SK-N-SH (cell line): ENCODE results near the gene TIAM2. TPM values are rescaled to one million over a fixed set of nuclear protein-coding genes. Genes with fewer than 3 reads are reported as not detected.

Source experiments
- CTCF ChIA-PET: fragments of 300-600, 350-600 bp; formaldehyde crosslinking; extraction: SDS; loops from one replicate; lab custom pipeline; 2021; lab: Yijun Ruan, JAX
- POLR2A ChIA-PET: fragments of 350-600 bp; sonication (Branson Sonifier 250); formaldehyde crosslinking; extraction: SDS; loops from one replicate; lab custom pipeline; 2020; ENCODE audit warnings: antibody characterized with exemption, inconsistent platforms; lab: Yijun Ruan, JAX
- DNase-seq: peaks from one replicate; pipeline ENCODE4 v3.0.0; 2012
- H2AFZ ChIP-seq: fragments of 200-600 bp; sonication (generic); 2 replicates; pipeline ENCODE4 v1.8.1; 2016; ENCODE audit warnings: antibody characterized with exemption, mild to moderate bottlenecking, low read depth
- H3F3A ChIP-seq: fragments of 200-600 bp; sonication (generic); replicated peaks from 2 replicates; pipeline ENCODE3; 2016; ENCODE audit warnings: antibody characterized with exemption, mild to moderate bottlenecking; ENCODE audit not compliant: insufficient read depth
- H3K27ac ChIP-seq, 2 experiments: fragments of 200-500 bp in 1 of 2; fragments of 200-600 bp in 1 of 2; sonication (Bioruptor generic) in 1 of 2; sonication (generic), shearing (Covaris generic) in 1 of 2; 2 replicates each; pipeline versions ENCODE4 v1.5.1 to v1.6.1; 2014 to 2016; ENCODE audit warnings: low read depth in 2 of 2, inconsistent platforms in 1 of 2, low read length in 1 of 2, mild to moderate bottlenecking in 1 of 2, mixed read lengths in 1 of 2
- H3K27me3 ChIP-seq: fragments of 200-600 bp; sonication (generic), shearing (Covaris generic); 2 replicates; pipeline ENCODE4 v1.6.1; 2016; ENCODE audit warnings: mixed run types; ENCODE audit not compliant: insufficient read depth
- H3K36me3 ChIP-seq, 2 experiments: fragments of 200-500 bp in 1 of 2; fragments of 200-600 bp in 1 of 2; sonication (Bioruptor generic) in 1 of 2; sonication (generic) in 1 of 2; replicated peaks in 1 of 2; 2 replicates each; pipeline versions ENCODE3 to v1.5.1; 2014 to 2016; ENCODE audit warnings: low read length in 1 of 2, mild to moderate bottlenecking in 1 of 2; ENCODE audit not compliant: insufficient read depth in 2 of 2, control insufficient read depth in 1 of 2
- H3K4me1 ChIP-seq, 2 experiments: fragments of 200-500 bp in 1 of 2; fragments of 200-600 bp in 1 of 2; sonication (Bioruptor generic) in 1 of 2; sonication (generic), shearing (Covaris generic) in 1 of 2; 2 replicates each; pipeline versions ENCODE4 v1.5.1 to v1.6.1; 2014 to 2016; ENCODE audit warnings: low read depth in 1 of 2, low read length in 1 of 2, mixed run types in 1 of 2; ENCODE audit not compliant: insufficient read depth in 2 of 2, control insufficient read depth in 1 of 2
- H3K4me2 ChIP-seq: fragments of 200-600 bp; sonication (generic), shearing (Covaris generic); 2 replicates; pipeline ENCODE4 v1.6.1; 2017; ENCODE audit warnings: mixed run types
- H3K4me3 ChIP-seq, 2 experiments: fragments of 200-500 bp in 1 of 2; fragments of 200-600 bp in 1 of 2; sonication (Bioruptor generic) in 1 of 2; sonication (generic), shearing (Covaris generic) in 1 of 2; 2 replicates each; pipeline versions ENCODE4 v1.5.1 to v1.8.1; 2014 to 2016; ENCODE audit warnings: low read depth in 2 of 2, inconsistent platforms in 1 of 2, low read length in 1 of 2, mild to moderate bottlenecking in 1 of 2, mixed read lengths in 1 of 2, moderate library complexity in 1 of 2
- H3K79me2 ChIP-seq: fragments of 200-600 bp; sonication (generic); 2 replicates; pipeline ENCODE4 v1.8.1; 2017; ENCODE audit warnings: mild to moderate bottlenecking; ENCODE audit not compliant: insufficient read depth
- H3K9ac ChIP-seq: fragments of 200-600 bp; sonication (generic); 2 replicates; pipeline ENCODE4 v1.6.1; 2017; ENCODE audit warnings: mixed run types
- H3K9me2 ChIP-seq: fragments of 200-600 bp; sonication (generic); 2 replicates; pipeline ENCODE4 v1.6.1; 2017; ENCODE audit warnings: mixed run types
- H3K9me3 ChIP-seq: fragments of 200-600 bp; sonication (generic); 2 replicates; pipeline ENCODE4 v1.6.1; 2017; ENCODE audit warnings: mixed run types, mild to moderate bottlenecking, moderate library complexity
- H4K20me1 ChIP-seq: fragments of 200-600 bp; sonication (generic); 2 replicates; pipeline ENCODE4 v1.6.1; 2017; ENCODE audit warnings: mild to moderate bottlenecking, mixed run types; ENCODE audit not compliant: insufficient read depth
- CTCF ChIP-seq: fragments of 200-600 bp; sonication (generic); IDR thresholded peaks from 2 replicates; pipeline ENCODE4 v1.6.1; 2017; ENCODE audit warnings: antibody characterized with exemption, mild to moderate bottlenecking, moderate library complexity
- ELF1 ChIP-seq: IDR thresholded peaks from 2 replicates; pipeline ENCODE4 v1.4.0; 2012
- EZH2phosphoT487 ChIP-seq: fragments of 200-600 bp; sonication (generic); IDR thresholded peaks from 2 replicates; pipeline ENCODE4 v1.6.1; 2017; ENCODE audit warnings: low read depth, mixed run types, mild to moderate bottlenecking, antibody characterized with exemption, moderate library complexity, borderline replicate concordance
- FOSL2 ChIP-seq: IDR thresholded peaks from 2 replicates; pipeline ENCODE4 v1.4.0; 2012; ENCODE audit warnings: low read depth, mild to moderate bottlenecking, moderate library complexity, borderline replicate concordance
- FOXM1 ChIP-seq: IDR thresholded peaks from 2 replicates; pipeline ENCODE4 v1.4.0; 2012; ENCODE audit warnings: low read depth, mild to moderate bottlenecking
- GABPA ChIP-seq: IDR thresholded peaks from 2 replicates; pipeline ENCODE4 v1.4.0; 2012; ENCODE audit warnings: low read depth, mild to moderate bottlenecking
- IRF3 ChIP-seq: fragments of 150-350 bp; IDR thresholded peaks from 2 replicates; pipeline ENCODE4 v1.6.1; 2016; ENCODE audit warnings: mild to moderate bottlenecking, low read depth, low read length
- JUND ChIP-seq: IDR thresholded peaks from 2 replicates; pipeline ENCODE4 v1.4.0; 2012
- MEF2A ChIP-seq: IDR thresholded peaks from 2 replicates; pipeline ENCODE4 v1.4.0; 2012; ENCODE audit warnings: low read depth, borderline replicate concordance
- NFIC ChIP-seq: IDR thresholded peaks from 2 replicates; pipeline ENCODE4 v1.4.0; 2012; ENCODE audit warnings: borderline replicate concordance
- POLR2AphosphoS5 ChIP-seq: IDR thresholded peaks from 2 replicates; pipeline ENCODE4 v1.6.1; 2012; ENCODE audit warnings: low read depth, low read length
- RAD21 ChIP-seq: IDR thresholded peaks from 2 replicates; pipeline ENCODE4 v1.6.1; 2012; ENCODE audit warnings: mild to moderate bottlenecking, low read length
- REST ChIP-seq: IDR thresholded peaks from 2 replicates; pipeline ENCODE4 v1.6.1; 2012; ENCODE audit warnings: mild to moderate bottlenecking, low read depth, low read length, moderate library complexity
- RFX5 ChIP-seq: IDR thresholded peaks from 2 replicates; pipeline ENCODE4 v1.6.1; 2012; ENCODE audit warnings: mild to moderate bottlenecking, improper control_type of control experiment, low read length
- SMC3 ChIP-seq: IDR thresholded peaks from 2 replicates; pipeline ENCODE4 v1.6.1; 2012; ENCODE audit warnings: low read depth, low read length, improper control_type of control experiment
- TCF12 ChIP-seq: IDR thresholded peaks from 2 replicates; pipeline ENCODE4 v1.4.0; 2012
- TEAD4 ChIP-seq: IDR thresholded peaks from 2 replicates; pipeline ENCODE4 v1.4.0; 2012; ENCODE audit warnings: mild to moderate bottlenecking, borderline replicate concordance; ENCODE audit not compliant: insufficient read depth
- USF1 ChIP-seq: IDR thresholded peaks from 2 replicates; pipeline ENCODE4 v1.4.0; 2012; ENCODE audit warnings: low read depth, borderline replicate concordance
- USF2 ChIP-seq: fragments of 150-350 bp; IDR thresholded peaks from 2 replicates; pipeline ENCODE4 v1.6.1; 2017; ENCODE audit warnings: antibody characterized with exemption, low read length, low read depth, borderline replicate concordance
- ZBTB33 ChIP-seq: IDR thresholded peaks from 2 replicates; pipeline ENCODE4 v1.4.0; 2012; ENCODE audit warnings: low read depth, borderline replicate concordance
- WGBS: methylation state at CpG from one replicate; pipeline ENCODE4 v1.1.6; 2017; ENCODE audit warnings: low lambda C conversion rate; 5-methylcytosine and 5-hydroxymethylcytosine counted together
- polyA plus RNA-seq, 3 experiments: library from polyadenylated mRNA; depleted of rRNA; stranded (reverse); fragments of >200 nt; gene quantifications; 2 replicates each; pipeline ENCODE4 v1.2.3, GENCODE V29; 2012

TIAM2 gene
- polyA plus RNA-seq, 1 of the 3 experiments (the other 2 are of a cell fraction): 13.6 TPM

- Histone ChIP-seq H3K27me3 (no peaks in the 10 kb centered on the region), H3K4me3 (no peak overlapping the region), H2AFZ (no peak overlapping the region), H3K4me2 (no peak overlapping the region), H3K9ac (no peak overlapping the region), H3K79me2 (no peaks in the 10 kb centered on the region), H3K4me1 (peaks cover 0 to 2% of the 10 kb centered on the region in 2 experiments; a peak in 1 of 4 replicates), H3K9me3 (no peaks in the 10 kb centered on the region), H4K20me1 (no peaks in the 10 kb centered on the region), H3F3A (peaks cover 16% of the 10 kb centered on the region), H3K36me3 (no peaks in the 10 kb centered on the region), H3K27ac (no peak overlapping the region), H3K9me2 (no peaks in the 10 kb centered on the region)
- 86% methylated on average over 9 of the region's 9 CpGs for WGBS
- CTCF ChIA-PET: no interaction called here
- DNase-seq: no peak
- POLR2A ChIA-PET: no interaction called here
- TF ChIP-seq FOSL2: no peak
- no peak for TF ChIP-seq TCF12
- no peak for TF ChIP-seq RAD21
- TF ChIP-seq CTCF: no peak
- no peak for TF ChIP-seq ELF1
- TF ChIP-seq RFX5: no peak
- no peak for TF ChIP-seq SMC3
- TF ChIP-seq EZH2phosphoT487: no peak
- TF ChIP-seq MEF2A: no peak
- TF ChIP-seq JUND: no peak
- TF ChIP-seq GABPA: no peak
- TF ChIP-seq REST: no peak
- no peak for TF ChIP-seq ZBTB33
- TF ChIP-seq POLR2AphosphoS5: no peak
- no peak for TF ChIP-seq NFIC
- TF ChIP-seq IRF3: no peak
- no peak for TF ChIP-seq USF2
- no peak for TF ChIP-seq FOXM1
- TF ChIP-seq TEAD4: no peak
- TF ChIP-seq USF1: no peak
Observed at GRCh38 chr6:155080881-155081845, 86.0 kb downstream of the TIAM2 start.
